Stimulated activated CD4-positive, alpha-beta T cell treated with anti-CD3 and anti-CD28 coated beads, Interleukin-2, amount 100 ng/mL, for 48 hours (primary cell): Measurements from ENCODE around the gene SLC9A1.

Source experiments
- DNase-seq, 2 donors: peaks; one replicate each; pipeline ENCODE4 v3.0.0-alpha.2; 2020

Gene SLC9A1

GRCh38 chr1:27101696-27102095 lies 53.2 kb downstream of the SLC9A1 start:
- no peak for DNase-seq

GRCh38 chr1:27101054-27101491 lies 53.9 kb downstream of the SLC9A1 start:
- no peak for DNase-seq

GRCh38 chr1:27100335-27101053 lies 54.4 kb downstream of the SLC9A1 start:
- DNase-seq = no peak

- DNase-seq = peak; percentile 11 to 26
These were observed 55.2 kb downstream of the SLC9A1 start for GRCh38 chr1:27099587-27100334.

GRCh38 chr1:27099135-27099586 lies 55.8 kb downstream of the SLC9A1 start:
- DNase-seq = no peak

GRCh38 chr1:27098431-27099134 lies 56.3 kb downstream of the SLC9A1 start:
- no peak for DNase-seq

GRCh38 chr1:27097484-27097917 lies 57.4 kb downstream of the SLC9A1 start:
- peak; percentile 76 to 77 for DNase-seq

- DNase-seq = no peak
These were observed 59.3 kb downstream of the SLC9A1 start for GRCh38 chr1:27095576-27095975.

- DNase-seq = no peak
These were observed 62.0 kb downstream of the SLC9A1 start for GRCh38 chr1:27092888-27093287.

- no peak for DNase-seq
These were observed 64.0 kb downstream of the SLC9A1 start for GRCh38 chr1:27090911-27091310.

- no peak for DNase-seq
These were observed 67.3 kb downstream of the SLC9A1 start for GRCh38 chr1:27087371-27088220.

- DNase-seq = no peak
These were observed 68.3 kb downstream of the SLC9A1 start for GRCh38 chr1:27086628-27087027.

GRCh38 chr1:27086026-27086425 lies 68.9 kb downstream of the SLC9A1 start:
- DNase-seq = no peak

- no peak for DNase-seq
These were observed 70.8 kb downstream of the SLC9A1 start for GRCh38 chr1:27084107-27084506.

GRCh38 chr1:27077968-27078367 lies 77.0 kb downstream of the SLC9A1 start:
- DNase-seq = no peak

- no peak for DNase-seq
These were observed 78.1 kb downstream of the SLC9A1 start for GRCh38 chr1:27076803-27077202.

- DNase-seq = no peak
These were observed 80.6 kb downstream of the SLC9A1 start for GRCh38 chr1:27074175-27074780.

- DNase-seq = no peak
These were observed 83.9 kb downstream of the SLC9A1 start for GRCh38 chr1:27071049-27071416.

GRCh38 chr1:27070390-27071048 lies 84.4 kb downstream of the SLC9A1 start:
- no peak for DNase-seq

- DNase-seq = no peak
These were observed 86.0 kb downstream of the SLC9A1 start for GRCh38 chr1:27068922-27069321.

- no peak for DNase-seq
These were observed 88.8 kb downstream of the SLC9A1 start for GRCh38 chr1:27065999-27066630.
